Left lobe of liver (tissue), 2 donors: ENCODE measurements around the gene AREG. TPM values are rescaled to one million over a fixed set of nuclear protein-coding genes. Genes with fewer than 3 reads are reported as not detected.

Experiments
- ATAC-seq: fragments of 200-7000 bp; cut with Tn5 transposase; one replicate; pipeline ENCODE4 v1.9.1; 2020; ENCODE audit warnings: mild to moderate bottlenecking, moderate library complexity
- DNase-seq: peaks from one replicate; pipeline ENCODE4 v3.0.0-alpha.2; 2020; ENCODE audit warnings: low spot score
- total RNA-seq: library from RNA; stranded (reverse); gene quantifications from one replicate; pipeline ENCODE4 v1.2.1, GENCODE V29; 2021
- donor health status: DM: no; HTN: no; CAD: no; lungs with moderate emphysema.
- donor health status: DM: no; HTN: yes; CAD: no.

AREG gene
- total RNA-seq, 1 donor from 2014 or later, result 0.18 TPM

- ATAC-seq, result no peak
- no peak for DNase-seq
These were observed 13.7 kb upstream of the AREG start for GRCh38 chr4:74431113-74431826.

GRCh38 chr4:74433043-74433442, 11.9 kb upstream of the AREG start:
- no peak for DNase-seq
- no peak for ATAC-seq

GRCh38 chr4:74433541-74434172, 11.3 kb upstream of the AREG start:
- DNase-seq, result no peak

GRCh38 chr4:74435296-74435695, 9.6 kb upstream of the AREG start:
- DNase-seq (no peak), ATAC-seq (no peak)

More at GRCh38 chr4:74433541-74434172, 11.3 kb upstream of the AREG start:
- no peak for ATAC-seq

GRCh38 chr4:74437866-74438265, 7.1 kb upstream of the AREG start:
- no peak for ATAC-seq
- no peak for DNase-seq

GRCh38 chr4:74438661-74439060, 6.3 kb upstream of the AREG start:
- ATAC-seq (no peak), DNase-seq (no peak)

GRCh38 chr4:74439952-74440351, 5.0 kb upstream of the AREG start:
- ATAC-seq (no peak), DNase-seq (no peak)

GRCh38 chr4:74440356-74440755, 4.6 kb upstream of the AREG start:
- DNase-seq (no peak), ATAC-seq (no peak)

- ATAC-seq (no peak), DNase-seq (no peak)
These were observed 3.2 kb upstream of the AREG start for GRCh38 chr4:74441744-74442143.

- no peak for ATAC-seq
- DNase-seq, result no peak
These were observed 1.4 kb downstream of the AREG start for GRCh38 chr4:74446193-74446868.

- ATAC-seq (no peak), DNase-seq (no peak)
These were observed 2.0 kb downstream of the AREG start for GRCh38 chr4:74446896-74447295.

- ATAC-seq, result no peak
- DNase-seq, result no peak
These were observed 2.8 kb downstream of the AREG start for GRCh38 chr4:74447636-74448233.

- DNase-seq (no peak), ATAC-seq (no peak)
These were observed 4.8 kb downstream of the AREG start for GRCh38 chr4:74449571-74450297.

- ATAC-seq, result no peak
These were observed 5.4 kb downstream of the AREG start for GRCh38 chr4:74450298-74450683.

GRCh38 chr4:74451214-74451661, 6.3 kb downstream of the AREG start:
- no peak for ATAC-seq

More at GRCh38 chr4:74450298-74450683, 5.4 kb downstream of the AREG start:
- DNase-seq, result no peak

GRCh38 chr4:74453037-74453635, 8.2 kb downstream of the AREG start:
- ATAC-seq, result no peak
- DNase-seq, result no peak

More at GRCh38 chr4:74451214-74451661, 6.3 kb downstream of the AREG start:
- no peak for DNase-seq

- DNase-seq (no peak), ATAC-seq (no peak)
These were observed 9.2 kb downstream of the AREG start for GRCh38 chr4:74453829-74454742.

GRCh38 chr4:74455361-74456055, 10.6 kb downstream of the AREG start:
- ATAC-seq (no peak), DNase-seq (no peak)
